Astrocyte of the cerebellum (primary cell): ENCODE results near the gene POLR2B.
"Not testable (repeated sequence)": the region's sequence is repeated elsewhere in the genome, so short reads cannot be mapped to it uniquely, and the experiment has no call there.

Source experiments
- DNase-seq: peaks from one replicate; pipeline ENCODE4 v3.0.0-alpha.2; 2011; ENCODE audit warnings: low read depth
- H3K4me3 ChIP-seq: 2 replicates; pipeline ENCODE4 v1.5.1; 2011; ENCODE audit warnings: mild to moderate bottlenecking, low read depth, low read length, moderate library complexity
- CTCF ChIP-seq: IDR thresholded peaks from 2 replicates; pipeline ENCODE4 v1.5.1; 2012; ENCODE audit warnings: low read length, low read depth, moderate library complexity, mild to moderate bottlenecking; ENCODE audit errors: missing control alignments
- in situ Hi-C: cut with HindIII; loops from 2 replicates; pipeline ENCODE4 v1.10.0; 2017; ENCODE audit warnings: low sequenced_read_pairs

The POLR2B gene

GRCh38 chr4:57044279-57044678 lies 65.6 kb downstream of the POLR2B start:
- DNase-seq: no peak
- in situ Hi-C loops: no loop called here
- no peak for TF ChIP-seq CTCF
- no peak overlapping the region for H3K4me3 ChIP-seq

GRCh38 chr4:57044996-57045395 lies 66.3 kb downstream of the POLR2B start:
- in situ Hi-C loops: no loop called here
- DNase-seq: peak; percentile 49
- H3K4me3 ChIP-seq: no peak overlapping the region
- no peak for TF ChIP-seq CTCF

- in situ Hi-C loops, H3K4me3 ChIP-seq, DNase-seq: not testable (repeated sequence)
These were observed 68.3 kb downstream of the POLR2B start for GRCh38 chr4:57047046-57047445.

- no peak for TF ChIP-seq CTCF
- DNase-seq: no peak
- in situ Hi-C loops: no loop called here
These were observed 70.1 kb downstream of the POLR2B start for GRCh38 chr4:57048590-57049304.

GRCh38 chr4:57051095-57051494 lies 72.4 kb downstream of the POLR2B start:
- no peak for TF ChIP-seq CTCF
- in situ Hi-C loops: no loop called here
- DNase-seq: no peak
- H3K4me3 ChIP-seq: no peak overlapping the region

More at GRCh38 chr4:57048590-57049304, 70.1 kb downstream of the POLR2B start:
- no peak overlapping the region for H3K4me3 ChIP-seq

GRCh38 chr4:57051524-57051923 lies 72.8 kb downstream of the POLR2B start:
- no peak overlapping the region for H3K4me3 ChIP-seq
- in situ Hi-C loops: no loop called here
- TF ChIP-seq CTCF: no peak
- DNase-seq: no peak

- H3K4me3 ChIP-seq: no peak overlapping the region
- no peak for TF ChIP-seq CTCF
- no peak for DNase-seq
- in situ Hi-C loops: no loop called here
These were observed 74.8 kb downstream of the POLR2B start for GRCh38 chr4:57053508-57053907.
